Spleen (tissue), 7 donors: ENCODE results near the gene CLN5.

Experiments
- POLR2A ChIP-seq, 3 donors: fragments of 450-650 bp; IDR thresholded peaks; one replicate each; pipeline ENCODE4 v1.5.1; 2017; ENCODE audit warnings: antibody characterized with exemption in 3 of 3, mild to moderate bottlenecking in 1 of 3
- POLR2AphosphoS5 ChIP-seq, 3 donors: sonication (generic); formaldehyde crosslinking; IDR thresholded peaks; one replicate each; pipeline ENCODE4 v1.5.1; 2017; ENCODE audit warnings: antibody characterized with exemption in 3 of 3
- TF ChIP-seq, protein P1 (sequence below), 11 experiments: fragments of 200-600 bp in 7 of 11; fragments of 450-650 bp in 4 of 11; sonication (generic) in 4 of 11; IDR thresholded peaks in 8 of 11; conservative IDR thresholded peaks in 3 of 11; 1 replicate in 7 of 11; 2 replicates in 4 of 11; pipeline versions ENCODE4 v1.4.0 to v1.8.0; 2016 to 2021; ENCODE audit warnings: antibody characterized with exemption in 11 of 11, inconsistent platforms in 4 of 11, mild to moderate bottlenecking in 1 of 11
- donor health status: DM: no; HTN: no; CAD: no; lungs with moderate emphysema.
- donor health status: DM: no; HTN: no; CAD: no.
- donor health status: DM: no; HTN: no; CAD: no.

DNA sequence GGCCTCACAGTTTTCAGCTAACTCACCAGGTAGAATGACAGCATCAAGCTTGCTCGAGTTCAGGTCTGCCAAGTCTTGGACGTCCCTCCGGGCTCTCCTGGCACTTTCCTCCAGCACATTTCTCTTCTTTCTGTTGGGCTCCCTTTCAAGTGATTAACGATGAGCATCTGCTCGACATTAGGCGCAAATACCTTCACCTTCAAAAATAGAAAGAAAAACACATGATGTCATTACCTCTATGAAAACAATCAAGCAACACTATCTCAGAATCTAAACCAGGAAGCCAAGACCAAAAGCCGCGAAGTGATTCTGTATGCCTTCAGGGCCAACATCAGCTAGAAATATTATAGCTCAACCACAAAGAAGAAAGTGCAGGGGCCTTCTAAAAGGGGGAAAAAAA is 15.4 kb upstream of the CLN5 start:
- TF ChIP-seq, protein P1, sequence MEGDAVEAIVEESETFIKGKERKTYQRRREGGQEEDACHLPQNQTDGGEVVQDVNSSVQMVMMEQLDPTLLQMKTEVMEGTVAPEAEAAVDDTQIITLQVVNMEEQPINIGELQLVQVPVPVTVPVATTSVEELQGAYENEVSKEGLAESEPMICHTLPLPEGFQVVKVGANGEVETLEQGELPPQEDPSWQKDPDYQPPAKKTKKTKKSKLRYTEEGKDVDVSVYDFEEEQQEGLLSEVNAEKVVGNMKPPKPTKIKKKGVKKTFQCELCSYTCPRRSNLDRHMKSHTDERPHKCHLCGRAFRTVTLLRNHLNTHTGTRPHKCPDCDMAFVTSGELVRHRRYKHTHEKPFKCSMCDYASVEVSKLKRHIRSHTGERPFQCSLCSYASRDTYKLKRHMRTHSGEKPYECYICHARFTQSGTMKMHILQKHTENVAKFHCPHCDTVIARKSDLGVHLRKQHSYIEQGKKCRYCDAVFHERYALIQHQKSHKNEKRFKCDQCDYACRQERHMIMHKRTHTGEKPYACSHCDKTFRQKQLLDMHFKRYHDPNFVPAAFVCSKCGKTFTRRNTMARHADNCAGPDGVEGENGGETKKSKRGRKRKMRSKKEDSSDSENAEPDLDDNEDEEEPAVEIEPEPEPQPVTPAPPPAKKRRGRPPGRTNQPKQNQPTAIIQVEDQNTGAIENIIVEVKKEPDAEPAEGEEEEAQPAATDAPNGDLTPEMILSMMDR (IDR thresholded peaks at IDR 0.05 in 8 of 11, conservative IDR thresholded peaks at IDR 0.05 in 3 of 11) = no peak
- no peak for TF ChIP-seq POLR2A (IDR thresholded peaks at IDR 0.05)
- no peak for TF ChIP-seq POLR2AphosphoS5 (IDR thresholded peaks at IDR 0.05)
